Left lung (tissue), 10 donors: Measurements from ENCODE around the gene FRMD7. TPM values are rescaled to one million over a fixed set of nuclear protein-coding genes. Genes with fewer than 3 reads are reported as not detected.

Experiments used
- ATAC-seq: fragments of 200-7000 bp; cut with Tn5 transposase; one replicate; pipeline ENCODE4 v1.9.1; 2020; ENCODE audit warnings: moderate library complexity
- DNase-seq, 4 donors: peaks; one replicate each; pipeline ENCODE4 v3.0.0-alpha.2; 2013 to 2020
- H3K27ac ChIP-seq, 2 donors: fragments of 200-600 bp; sonication (generic) in 1 of 2; one replicate each; pipeline versions ENCODE4 v1.5.0 to v1.8.0; 2020 to 2021
- H3K27me3 ChIP-seq, 2 donors: fragments of 200-600 bp; sonication (generic) in 1 of 2; one replicate each; pipeline versions ENCODE4 v1.5.0 to v1.8.0; 2020 to 2021
- H3K36me3 ChIP-seq, 2 donors: fragments of 200-600 bp; sonication (generic) in 1 of 2; one replicate each; pipeline versions ENCODE4 v1.5.0 to v1.8.0; 2020 to 2021
- H3K4me1 ChIP-seq, 2 donors: fragments of 200-600 bp; one replicate each; pipeline ENCODE4 v1.8.0; 2021
- H3K4me3 ChIP-seq, 2 donors: fragments of 200-600 bp; sonication (generic) in 1 of 2; one replicate each; pipeline versions ENCODE4 v1.5.0 to v1.8.0; 2020 to 2021; ENCODE audit warnings: mild to moderate bottlenecking in 1 of 2
- H3K9me3 ChIP-seq, 2 donors: fragments of 200-600 bp; sonication (generic) in 1 of 2; one replicate each; pipeline versions ENCODE4 v1.5.0 to v1.8.0; 2020 to 2021
- CTCF ChIP-seq, 2 donors: fragments of 200-600 bp; sonication (generic) in 1 of 2; IDR thresholded peaks; one replicate each; pipeline versions ENCODE4 v1.5.0 to v1.8.0; 2021; ENCODE audit warnings: antibody characterized with exemption in 2 of 2
- intact Hi-C, 2 donors: fragments of 100-400 bp; cut with DNase I; formaldehyde crosslinking; loops; one replicate each; pipeline versions ENCODE4 v1.11.2 to v1.14.2; 2022
- polyA plus RNA-seq, 6 donors: library from polyadenylated mRNA; unstranded; fragments of 120-200 nt; gene quantifications; one replicate each; pipeline ENCODE4 v1.2.1, GENCODE V29; 2013; ENCODE audit not compliant: insufficient read length in 6 of 6
- total RNA-seq, 2 donors: library from RNA; stranded (reverse); fragmentation: NEBNext Ultra II Directional; extraction: Animal tissue kit (Norgen Biotek cat#: 25700); gene quantifications; one replicate each; pipeline ENCODE4 v1.2.1, GENCODE V29; 2021
- donor health status: DM: no; HTN: yes; CAD: no.
- donor health status: DM: no; HTN: no; CAD: no.

Gene FRMD7
- total and polyA plus RNA-seq, 8 donors = not detected

GRCh38 chrX:132031867-132032266, 96.0 kb downstream of the FRMD7 start:
- TF ChIP-seq CTCF (IDR thresholded peaks at IDR 0.05) = no peak
- ATAC-seq = no peak
- intact Hi-C loops = no loop called here
- H3K27ac ChIP-seq = no peak overlapping the region
- peaks cover 0 to 8% of the 10 kb centered on the region in 2 donors for H3K27me3 ChIP-seq
- H3K36me3 ChIP-seq = no peaks in the 10 kb centered on the region
- no peak for DNase-seq
- H3K9me3 ChIP-seq = no peaks in the 10 kb centered on the region
- no peaks in the 10 kb centered on the region for H3K4me1 ChIP-seq
- no peak overlapping the region for H3K4me3 ChIP-seq

- Histone ChIP-seq H3K36me3 (no peaks in the 10 kb centered on the region), H3K27me3 (peaks cover 0 to 8% of the 10 kb centered on the region in 2 donors), H3K4me1 (no peaks in the 10 kb centered on the region), H3K9me3 (no peaks in the 10 kb centered on the region), H3K4me3 (no peak overlapping the region), H3K27ac (no peak overlapping the region)
- DNase-seq (no peak), ATAC-seq (no peak)
- intact Hi-C loops = no loop called here
- TF ChIP-seq CTCF (IDR thresholded peaks at IDR 0.05) = no peak
These were observed 97.6 kb downstream of the FRMD7 start for GRCh38 chrX:132030264-132030663.

Other genes with a start within 250 kb of the FRMD7 start
- 10 to 100 TPM; 18.0 to 21.2 TPM for gene STK26, start 104.7 kb downstream of the FRMD7 start, total RNA-seq
- gene STK26, start 104.7 kb downstream of the FRMD7 start, polyA plus RNA-seq = 10 to 100 TPM; 13.1 to 23.1 (median 20.0) TPM
- 10 to 100 TPM; 18.5 to 33.1 TPM for gene RAP2C, start 91.4 kb upstream of the FRMD7 start, total RNA-seq
- gene RAP2C, start 91.4 kb upstream of the FRMD7 start, polyA plus RNA-seq = 10 to 100 TPM; 27.6 to 33.6 (median 30.7) TPM